HG02678 (cell line): ENCODE measurements around the gene ZFP36.
"Not testable (repeated sequence)": the region's sequence is repeated elsewhere in the genome, so short reads cannot be mapped to it uniquely, and the experiment has no call there.

ENCODE experiments used
- ATAC-seq: cut with Tn5 transposase; IDR thresholded peaks from one replicate; pipeline ENCODE4 v1.9.1; 2021; ENCODE audit warnings: mild to moderate bottlenecking, moderate library complexity; ENCODE audit not compliant: unreplicated experiment

Gene ZFP36, protein sequence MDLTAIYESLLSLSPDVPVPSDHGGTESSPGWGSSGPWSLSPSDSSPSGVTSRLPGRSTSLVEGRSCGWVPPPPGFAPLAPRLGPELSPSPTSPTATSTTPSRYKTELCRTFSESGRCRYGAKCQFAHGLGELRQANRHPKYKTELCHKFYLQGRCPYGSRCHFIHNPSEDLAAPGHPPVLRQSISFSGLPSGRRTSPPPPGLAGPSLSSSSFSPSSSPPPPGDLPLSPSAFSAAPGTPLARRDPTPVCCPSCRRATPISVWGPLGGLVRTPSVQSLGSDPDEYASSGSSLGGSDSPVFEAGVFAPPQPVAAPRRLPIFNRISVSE

GRCh38 chr19:39406656-39407409, at the start of gene ZFP36:
TSS of gene ZFP36 (plus strand) at chr19:39406847. CDS start at chr19:39406905, 58 bp downstream.
- no peak for ATAC-seq

- ATAC-seq, result no peak
These were observed 47.6 kb upstream of the ZFP36 start for GRCh38 chr19:39359026-39359425.

GRCh38 chr19:39360599-39360998, 46.0 kb upstream of the ZFP36 start:
- ATAC-seq, result no peak

- no peak for ATAC-seq
These were observed 43.7 kb upstream of the ZFP36 start for GRCh38 chr19:39362682-39363657.

DNA sequence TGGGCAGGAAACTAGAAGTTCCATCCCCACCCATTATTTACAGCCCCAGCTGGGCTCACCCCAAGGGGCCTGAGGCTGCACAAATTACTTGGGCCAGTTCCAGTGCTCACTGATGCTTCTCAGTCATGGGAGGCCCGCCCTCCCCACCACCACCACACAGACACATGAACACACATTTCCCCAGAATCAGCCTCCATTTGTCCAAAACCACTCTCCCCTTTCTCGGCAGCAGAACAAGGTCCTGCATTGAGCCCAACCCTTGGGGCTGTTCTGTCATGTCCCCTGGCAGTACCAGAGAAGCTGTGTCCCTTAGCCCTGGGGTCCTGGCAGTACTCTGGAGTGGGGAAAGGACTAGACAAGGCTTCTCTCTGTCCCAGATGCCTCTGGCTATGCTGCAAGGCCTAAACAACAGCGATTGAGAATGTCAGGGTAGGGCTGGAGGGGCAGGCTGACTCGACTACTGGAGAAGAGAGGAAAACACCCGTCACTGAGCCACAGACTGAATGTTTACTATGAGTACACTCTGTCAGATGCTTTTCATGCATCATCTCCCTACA, 42.7 kb upstream of the ZFP36 start:
- peak; percentile 44 for ATAC-seq

- no peak for ATAC-seq
These were observed 41.1 kb upstream of the ZFP36 start for GRCh38 chr19:39365531-39365930.

- no peak for ATAC-seq
These were observed 37.4 kb upstream of the ZFP36 start for GRCh38 chr19:39369200-39369599.

- ATAC-seq, result no peak
These were observed 35.9 kb upstream of the ZFP36 start for GRCh38 chr19:39370735-39371134.

DNA sequence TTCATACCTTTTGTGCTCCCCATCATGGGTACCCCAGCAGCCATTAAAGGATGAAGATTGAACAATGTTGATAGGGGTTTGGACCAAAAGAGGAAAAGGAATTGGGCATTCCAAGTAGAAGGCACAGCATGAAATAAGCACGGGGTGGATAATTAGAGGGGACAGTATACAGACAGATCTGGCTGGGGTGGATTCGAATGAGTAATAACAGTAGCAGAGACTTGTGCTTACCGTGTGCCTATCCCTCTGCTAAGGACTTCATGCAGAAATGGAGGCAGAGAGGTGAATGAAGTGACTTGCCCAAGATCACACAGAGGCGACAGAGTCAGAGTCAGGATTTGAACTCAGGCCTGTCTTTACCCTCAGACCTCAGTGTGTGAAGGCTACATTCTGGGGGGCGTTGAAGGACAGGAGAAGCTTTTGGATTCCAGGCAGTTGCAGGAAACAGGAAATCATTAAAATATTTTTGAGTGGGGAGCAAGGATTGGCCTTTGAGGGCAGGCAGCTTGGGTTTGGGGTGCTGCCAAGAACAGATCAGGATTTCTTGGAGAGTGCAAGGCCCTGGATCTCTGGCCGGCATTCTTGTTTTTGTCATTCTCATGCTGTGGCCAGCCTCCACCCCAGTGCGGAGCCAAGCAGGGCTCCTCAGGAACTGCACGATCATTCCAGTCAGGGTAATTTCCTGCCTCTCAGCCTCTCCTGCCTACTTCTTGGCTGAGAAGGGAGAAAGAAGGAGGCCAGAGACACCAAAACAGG, 34.4 kb upstream of the ZFP36 start:
- no peak for ATAC-seq

DNA sequence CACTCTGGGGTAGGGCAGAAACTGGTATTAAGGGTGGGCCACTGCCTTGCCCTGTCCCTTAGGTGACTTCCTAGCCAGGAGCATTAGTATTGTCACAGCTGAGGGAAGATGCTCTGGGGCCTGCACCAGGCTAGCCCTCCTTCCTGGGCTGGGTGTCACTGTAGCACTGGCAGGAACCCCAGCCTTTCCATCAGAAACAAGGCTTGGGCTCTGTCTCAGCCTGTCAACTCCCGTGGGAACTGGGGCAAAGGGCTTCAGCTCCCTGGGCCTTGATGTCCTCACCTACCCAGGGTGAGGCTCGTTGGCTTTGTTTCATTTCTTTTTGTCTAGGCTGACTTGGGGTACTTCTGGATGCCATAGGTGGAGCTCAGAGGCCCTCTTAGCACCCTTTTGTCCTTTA, 33.7 kb upstream of the ZFP36 start:
- no peak for ATAC-seq

- ATAC-seq, result no peak
These were observed 30.7 kb upstream of the ZFP36 start for GRCh38 chr19:39375929-39376328.

- no peak for ATAC-seq
These were observed 29.0 kb upstream of the ZFP36 start for GRCh38 chr19:39377373-39378362.

- ATAC-seq, result not testable (repeated sequence)
These were observed 27.3 kb upstream of the ZFP36 start for GRCh38 chr19:39379366-39379765.

GRCh38 chr19:39379865-39380396, 26.7 kb upstream of the ZFP36 start:
- ATAC-seq, result no peak

- no peak for ATAC-seq
These were observed 25.8 kb upstream of the ZFP36 start for GRCh38 chr19:39380521-39381502.

GRCh38 chr19:39381910-39382611, 24.6 kb upstream of the ZFP36 start:
- no peak for ATAC-seq
